HG03135 (cell line): ENCODE measurements around the gene SPINK8.
"Not testable (repeated sequence)": the region's sequence is repeated elsewhere in the genome, so short reads cannot be mapped to it uniquely, and the experiment has no call there.

Experiments
- ATAC-seq: cut with Tn5 transposase; IDR thresholded peaks from one replicate; pipeline ENCODE4 v1.9.1; 2021; ENCODE audit warnings: mild to moderate bottlenecking, moderate library complexity; ENCODE audit not compliant: unreplicated experiment

The SPINK8 gene

GRCh38 chr3:48333346-48334245 is at the start of gene SPINK8:
TSS of gene SPINK8 (minus strand) at chr3:48333661. CDS start at chr3:48328341, 5,320 bp downstream.
- not testable (repeated sequence) for ATAC-seq

DNA sequence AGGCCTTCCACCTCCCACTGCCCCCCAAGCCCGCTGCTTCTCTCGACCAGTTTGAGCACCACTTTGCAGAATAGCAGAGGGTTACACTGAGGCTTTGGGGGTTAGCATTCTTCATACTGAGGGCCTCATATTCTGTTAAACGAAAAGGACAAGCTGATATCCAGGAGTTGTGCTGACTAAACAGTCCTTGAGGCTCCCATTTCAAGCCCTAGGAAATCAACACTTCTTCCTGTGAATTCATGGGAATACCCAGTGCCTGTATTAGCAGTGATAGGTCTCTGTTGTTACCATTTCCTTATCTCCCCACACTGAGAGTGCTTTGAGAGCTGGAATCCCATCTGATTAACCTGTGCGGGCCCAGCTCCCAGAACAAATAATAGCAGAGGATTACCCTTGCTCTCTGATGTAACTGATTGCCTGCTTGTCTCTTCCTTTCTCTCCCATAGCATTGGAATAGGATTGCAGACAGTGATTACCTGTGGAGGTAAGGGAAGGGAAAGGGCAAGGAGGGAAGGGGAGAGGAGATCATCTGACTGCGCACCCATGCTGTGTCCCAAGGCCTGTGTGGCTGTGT is 39.5 kb upstream of the SPINK8 start:
- ATAC-seq: no peak

- ATAC-seq: no peak
Measured at GRCh38 chr3:48372377-48372770, 38.9 kb upstream of the SPINK8 start.

- no peak for ATAC-seq
Measured at GRCh38 chr3:48371651-48372376, 38.4 kb upstream of the SPINK8 start, which contains the start of gene FBXW12. TSS of gene FBXW12 (plus strand) at chr3:48372219. CDS start at chr3:48372768, 549 bp downstream.

DNA sequence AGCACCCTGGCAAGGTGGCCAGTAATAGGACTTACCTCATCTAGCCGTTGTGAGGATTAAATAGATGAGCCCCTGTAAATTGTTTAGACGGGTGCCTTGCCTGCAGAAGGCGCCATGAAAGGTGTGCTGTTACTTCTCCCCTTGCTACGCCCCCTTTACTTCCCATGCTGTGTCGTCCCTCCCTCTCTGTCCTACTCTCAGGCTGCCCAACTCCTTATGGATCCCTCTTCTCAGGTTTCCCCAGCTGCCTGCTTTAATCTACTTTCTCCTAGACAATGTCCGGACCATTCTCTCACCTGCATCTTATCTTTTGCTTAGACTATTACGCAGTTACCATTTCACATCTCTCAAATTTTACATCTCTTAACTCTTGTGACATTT is 36.9 kb upstream of the SPINK8 start:
- ATAC-seq: no peak

DNA sequence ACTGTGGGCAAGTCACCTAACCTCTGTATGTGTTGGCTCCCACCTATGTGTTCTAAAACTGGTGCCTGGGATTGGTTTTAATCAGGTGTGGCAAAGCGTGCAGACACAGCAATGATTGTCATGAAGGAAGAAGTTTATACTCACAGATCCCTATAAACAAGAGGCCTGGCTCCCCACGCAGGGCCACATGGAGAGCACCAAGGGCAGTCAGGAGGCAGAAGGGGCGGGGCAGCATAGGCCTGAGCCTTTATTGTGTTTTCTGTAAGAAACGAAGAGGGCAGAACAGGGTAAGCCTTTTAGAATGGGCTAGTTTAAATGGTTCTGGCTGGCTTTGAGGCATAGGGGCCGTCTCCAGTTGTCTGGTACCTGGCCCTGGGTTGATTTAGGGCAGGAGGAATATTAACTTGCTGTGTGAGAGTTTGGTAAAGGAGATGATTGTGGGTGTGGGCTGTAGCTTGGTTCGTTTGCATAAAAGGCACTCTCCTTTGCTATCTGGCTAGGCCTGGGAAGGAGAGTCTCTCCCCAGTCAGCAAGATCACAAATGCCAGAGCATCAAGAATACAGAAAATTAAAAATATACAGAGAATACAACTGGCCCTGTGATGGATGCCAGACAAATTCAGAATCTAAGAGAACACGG is 36.4 kb upstream of the SPINK8 start:
- no peak for ATAC-seq

DNA sequence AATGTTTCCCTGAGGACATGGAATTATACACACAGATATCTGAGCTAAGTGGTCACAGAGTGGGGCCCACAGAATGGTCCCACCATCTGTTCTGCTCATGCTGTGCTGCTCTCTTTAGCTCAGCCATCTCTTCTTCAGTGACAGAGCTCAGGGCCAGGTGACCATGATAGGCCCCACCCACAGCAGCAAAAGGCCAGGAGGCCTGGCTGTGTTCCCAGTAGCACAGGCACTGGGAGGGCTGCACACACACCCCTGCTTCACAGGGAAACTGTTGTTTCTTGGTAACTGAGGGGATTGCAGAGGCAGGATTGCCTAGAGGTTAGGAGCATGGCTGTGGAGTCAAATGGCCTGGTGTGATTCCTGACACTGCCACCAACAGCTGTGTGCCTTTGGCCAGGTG is 33.7 kb upstream of the SPINK8 start:
- no peak for ATAC-seq

DNA sequence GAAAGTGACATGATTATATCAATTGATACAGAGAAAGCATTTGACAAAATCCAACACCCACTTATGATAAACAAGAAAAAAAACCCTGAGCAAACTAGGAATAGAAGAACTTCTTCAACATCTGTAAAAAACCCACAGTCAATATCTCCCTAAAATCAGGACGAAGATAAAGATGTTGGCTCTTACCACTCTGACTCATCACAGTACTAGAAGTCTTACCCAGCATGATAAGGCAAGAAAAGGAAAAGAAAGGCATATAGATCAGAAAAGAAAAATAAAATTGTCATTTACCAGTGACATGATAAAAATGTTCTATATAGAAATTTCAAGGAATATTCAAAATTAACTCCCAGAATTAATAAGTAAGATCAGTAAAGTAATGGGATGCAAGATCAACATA is 31.4 kb upstream of the SPINK8 start:
- no peak for ATAC-seq

GRCh38 chr3:48361928-48362327 is 28.5 kb upstream of the SPINK8 start:
- no peak for ATAC-seq

DNA sequence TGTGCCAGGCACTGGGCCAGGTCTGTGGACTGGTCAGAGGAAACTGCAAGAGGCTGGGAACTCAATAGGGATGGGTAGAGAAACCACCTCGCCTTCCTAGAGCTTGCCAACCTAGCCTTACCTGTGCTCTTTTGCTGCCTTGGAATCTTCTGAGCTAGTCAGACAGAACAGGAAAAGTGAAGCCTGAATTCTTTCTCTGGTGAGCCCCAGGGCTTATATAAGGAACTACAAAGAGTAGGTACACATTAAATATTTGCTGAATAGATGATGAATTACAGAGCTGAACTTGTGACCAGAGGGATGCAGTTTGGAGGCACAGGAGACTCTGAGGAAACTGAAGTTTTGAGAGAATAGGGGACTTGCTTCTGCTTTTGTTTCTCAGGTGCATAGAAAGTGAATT is 23.0 kb upstream of the SPINK8 start:
- no peak for ATAC-seq

DNA sequence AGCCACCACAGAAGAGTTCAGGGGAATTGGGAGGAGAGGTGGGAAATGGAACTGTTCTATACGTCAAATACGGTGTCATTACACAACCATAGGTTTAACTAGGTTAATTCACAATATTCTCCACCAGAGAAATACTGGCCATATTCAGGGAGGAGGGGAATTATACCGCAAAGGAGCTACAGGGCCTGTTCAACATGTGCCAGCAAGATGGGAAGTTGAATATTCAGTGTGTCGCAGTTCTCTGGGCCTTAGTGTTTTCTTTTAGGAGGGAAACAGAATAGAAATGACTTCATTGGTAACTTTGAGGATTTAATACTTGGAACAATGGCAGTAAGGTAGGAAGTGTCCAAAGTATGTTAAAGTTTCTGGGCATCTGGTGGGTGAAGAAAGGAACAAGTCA is 20.5 kb upstream of the SPINK8 start:
- no peak for ATAC-seq

GRCh38 chr3:48352546-48352945 is 19.1 kb upstream of the SPINK8 start:
- ATAC-seq: no peak

DNA sequence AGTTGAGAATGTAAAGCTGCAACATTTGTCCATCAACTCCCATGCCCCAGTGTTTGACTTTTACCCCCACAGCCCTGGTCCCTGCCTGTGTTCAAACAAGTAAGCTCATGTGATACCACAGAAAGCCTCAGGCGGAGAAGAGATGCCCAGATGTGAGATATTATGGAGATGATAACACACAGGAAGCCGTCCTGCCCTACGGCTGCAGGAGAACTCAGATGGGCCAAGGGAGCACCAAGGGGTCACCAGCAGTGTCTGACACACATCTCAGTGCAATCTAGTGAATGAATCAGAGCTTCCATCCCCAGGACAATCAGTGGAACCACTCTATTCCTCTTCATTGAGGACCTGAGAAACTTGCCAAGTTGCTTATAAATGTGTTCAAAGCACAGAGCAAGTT is 14.0 kb upstream of the SPINK8 start:
- no peak for ATAC-seq

DNA sequence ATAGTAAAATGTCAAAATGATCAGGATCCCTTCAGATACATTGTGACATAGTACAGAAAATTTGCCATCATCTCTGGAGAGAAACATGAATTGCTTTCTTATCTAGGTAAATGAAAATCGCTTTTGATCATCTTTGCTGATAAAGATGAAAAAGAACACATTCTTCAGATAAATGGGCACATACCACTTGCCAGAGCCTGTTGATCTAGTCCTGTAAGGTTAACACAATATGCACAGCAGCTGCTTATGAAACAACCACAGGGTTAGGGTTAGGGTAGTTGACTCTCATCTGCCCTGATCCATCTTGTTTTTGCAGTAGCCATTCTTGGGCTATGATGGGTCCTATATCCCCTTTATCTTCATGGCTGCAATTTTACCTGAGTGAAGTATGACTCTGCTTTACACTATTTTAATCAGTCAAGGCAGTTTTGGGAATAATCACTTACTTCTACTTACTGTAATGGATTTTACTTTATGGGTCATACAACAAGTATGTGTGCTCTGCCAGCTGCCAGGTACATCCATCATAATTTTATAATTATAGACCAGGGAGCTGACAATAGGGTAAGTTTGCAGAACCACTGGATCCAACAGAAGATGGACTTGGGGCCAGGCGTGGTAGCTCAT is 12.6 kb upstream of the SPINK8 start:
- ATAC-seq: no peak

GRCh38 chr3:48344867-48345507 is 11.5 kb upstream of the SPINK8 start:
- no peak for ATAC-seq

GRCh38 chr3:48343432-48343831 is 10.0 kb upstream of the SPINK8 start:
- no peak for ATAC-seq

DNA sequence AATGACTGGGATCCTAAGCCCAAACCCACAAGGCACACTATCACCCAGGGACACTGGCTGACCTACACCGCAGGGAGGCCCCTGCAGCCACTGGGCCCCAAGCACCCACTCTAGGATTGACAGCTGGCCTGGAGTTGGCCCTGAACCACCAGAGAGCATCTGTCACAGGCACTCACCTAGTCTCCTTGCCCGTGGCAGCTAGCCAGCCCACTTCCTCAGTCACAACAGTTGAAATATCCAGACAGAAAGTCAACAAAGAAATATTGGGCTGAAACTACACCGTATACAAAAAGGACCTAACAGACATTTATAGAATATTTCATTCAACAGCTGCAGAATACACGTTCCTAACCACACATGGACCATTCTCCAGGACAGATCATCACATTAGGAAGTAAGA is 5.2 kb upstream of the SPINK8 start:
- ATAC-seq: no peak

DNA sequence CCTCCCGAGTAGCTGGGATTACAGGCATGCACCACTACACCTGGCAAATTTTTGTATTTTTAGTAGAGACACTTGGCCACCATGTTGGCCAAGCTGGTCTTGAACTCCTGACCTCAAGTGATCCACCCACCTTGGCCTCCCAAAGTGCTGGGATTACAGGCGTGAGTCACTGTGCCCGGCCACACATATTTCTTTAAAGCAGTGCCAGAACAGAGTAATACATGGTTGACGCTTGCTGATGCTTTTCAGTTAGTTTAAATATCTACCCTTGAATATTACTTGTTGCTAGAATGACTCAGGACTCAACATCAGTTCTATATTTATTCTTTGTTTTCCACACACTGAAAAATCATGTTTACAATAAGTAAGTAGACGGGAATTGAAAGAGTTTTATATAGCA is 4.1 kb upstream of the SPINK8 start:
- ATAC-seq: not testable (repeated sequence)

DNA sequence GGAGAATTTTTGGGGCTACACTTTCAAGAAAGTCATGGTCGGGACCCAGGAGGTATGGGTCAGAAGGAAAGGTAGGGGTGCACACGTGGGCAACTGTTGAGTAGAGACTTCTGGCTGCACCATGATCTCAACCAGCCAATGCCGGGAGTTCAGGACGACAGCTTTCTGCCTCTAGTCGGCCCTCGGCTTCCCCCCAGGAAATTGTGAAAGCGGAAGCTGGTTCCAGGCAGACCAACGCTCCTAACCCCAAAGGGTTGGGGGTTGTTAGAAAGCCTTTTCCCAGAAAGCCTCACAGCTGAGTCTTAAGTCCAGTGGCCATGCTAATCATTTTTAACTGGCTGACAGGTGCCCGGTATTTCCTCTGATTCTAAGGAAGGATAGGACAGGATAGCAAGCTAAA is 1.8 kb upstream of the SPINK8 start:
- ATAC-seq: not testable (repeated sequence)

DNA sequence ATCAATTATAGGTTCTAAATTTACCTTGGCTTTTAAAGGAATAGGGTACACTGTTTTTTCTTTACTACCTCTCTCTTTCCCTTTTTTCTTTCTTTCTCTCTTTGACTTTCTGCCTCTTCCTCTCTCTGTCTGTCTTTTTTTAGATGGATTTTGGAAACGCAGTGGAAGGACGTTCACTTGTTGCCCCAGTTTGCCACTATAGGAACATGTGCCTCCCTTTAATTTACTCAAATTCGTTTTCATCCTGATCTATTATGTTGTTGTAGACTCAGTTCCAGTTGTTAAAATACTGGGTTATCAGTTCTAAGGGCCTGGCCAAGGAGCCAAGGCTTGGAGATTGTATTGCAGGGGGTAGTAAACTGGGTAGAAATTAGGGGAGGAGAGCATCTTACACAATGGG is 1.1 kb upstream of the SPINK8 start:
- no peak for ATAC-seq
